HepG2 (cell line): ENCODE measurements around the gene TRIM28. TPM values are rescaled to one million over a fixed set of nuclear protein-coding genes. Genes with fewer than 3 reads are reported as not detected.

Source experiments
- ARID4A ChIP-seq: sonication (generic); formaldehyde crosslinking; IDR thresholded peaks from 2 replicates; pipeline ENCODE4 v1.5.0; 2020; ENCODE audit warnings: mild to moderate bottlenecking, missing genetic modification reagents, borderline replicate concordance
- BORCS8-MEF2B ChIP-seq: sonication (generic); formaldehyde crosslinking; IDR thresholded peaks from 2 replicates; pipeline ENCODE4 v1.8.0; 2022; ENCODE audit warnings: mild to moderate bottlenecking, missing genetic modification reagents
- CHD2 ChIP-seq: IDR thresholded peaks from 2 replicates; pipeline ENCODE4 v1.6.1; 2011; ENCODE audit warnings: low read depth, low read length, improper control_type of control experiment
- ETV5 ChIP-seq: IDR thresholded peaks from 2 replicates; pipeline ENCODE4 v1.6.1; 2018; ENCODE audit warnings: missing biosample characterization, missing genetic modification reagents, inconsistent platforms, borderline replicate concordance
- FOXC1 ChIP-seq: sonication (generic); formaldehyde crosslinking; IDR thresholded peaks from 2 replicates; pipeline ENCODE4 v1.8.0; 2022; ENCODE audit warnings: mild to moderate bottlenecking, missing genetic modification reagents, borderline replicate concordance
- KLF15 ChIP-seq: sonication (generic); formaldehyde crosslinking; IDR thresholded peaks from 2 replicates; pipeline ENCODE4 v1.8.1; 2023; ENCODE audit warnings: borderline replicate concordance, mild to moderate bottlenecking, inconsistent platforms, missing genetic modification reagents, mixed read lengths
- MEIS1 ChIP-seq: sonication (generic); formaldehyde crosslinking; IDR thresholded peaks from 2 replicates; pipeline ENCODE4 v1.9.0; 2021; ENCODE audit warnings: mild to moderate bottlenecking, missing genetic modification reagents, moderate library complexity, borderline replicate concordance
- RELA ChIP-seq: sonication (generic); formaldehyde crosslinking; IDR thresholded peaks from 2 replicates; pipeline ENCODE4 v1.4.0; 2020; ENCODE audit warnings: missing genetic modification reagents
- SMAD3 ChIP-seq: sonication (generic); formaldehyde crosslinking; IDR thresholded peaks from 2 replicates; pipeline ENCODE4 v1.4.0; 2020; ENCODE audit warnings: missing genetic modification reagents
- TBL1XR1 ChIP-seq: fragments of 150-350 bp; IDR thresholded peaks from 2 replicates; pipeline ENCODE4 v1.6.1; 2014; ENCODE audit warnings: borderline replicate concordance, low read length; ENCODE audit not compliant: partially characterized antibody
- TBX2 ChIP-seq: sonication (generic); formaldehyde crosslinking; IDR thresholded peaks from 2 replicates; pipeline ENCODE4 v1.5.0; 2020; ENCODE audit warnings: missing genetic modification reagents, mild to moderate bottlenecking, borderline replicate concordance
- ZBTB14 ChIP-seq: sonication (generic); formaldehyde crosslinking; IDR thresholded peaks from 2 replicates; pipeline ENCODE4 v1.4.0; 2020; ENCODE audit warnings: missing genetic modification reagents
- ZFP82 ChIP-seq: sonication (generic); formaldehyde crosslinking; IDR thresholded peaks from 2 replicates; pipeline ENCODE4 v1.5.1; 2020; ENCODE audit warnings: mild to moderate bottlenecking, missing genetic modification reagents, borderline replicate concordance
- ZNF609 ChIP-seq: sonication (generic); formaldehyde crosslinking; IDR thresholded peaks from 2 replicates; pipeline ENCODE4 v1.4.0; 2020; ENCODE audit warnings: mild to moderate bottlenecking, missing genetic modification reagents, borderline replicate concordance
- polyA plus RNA-seq, 8 experiments: library from polyadenylated mRNA; depleted of rRNA in 3 of 8; stranded (reverse) in 7 of 8; unstranded in 1 of 8; fragments of >200 nt; fragmentation: Illumina TruSeq in 4 of 8; extraction: Trizol in 4 of 8; gene quantifications; 2 replicates each; pipeline versions ENCODE4 v1.2.1 to v1.2.3, GENCODE V29; 2011 to 2016; ENCODE audit warnings: low read depth in 4 of 8, missing spikeins in 1 of 8, mixed read lengths in 1 of 8; ENCODE audit not compliant: insufficient read depth in 1 of 8
- total RNA-seq, 5 experiments: library from RNA; depleted of rRNA; stranded (reverse); fragments of >200 nt; fragmentation: Illumina TruSeq; extraction: Trizol; gene quantifications; 2 replicates each; pipeline ENCODE4 v1.2.3, GENCODE V29; 2016; ENCODE audit warnings: low read depth in 1 of 5
- TF ChIP-seq, protein P1 (sequence below): IDR thresholded peaks from 2 replicates; pipeline ENCODE4 v1.6.1; 2018; ENCODE audit warnings: missing genetic modification reagents, mild to moderate bottlenecking, missing compliant biosample characterization

Gene TRIM28
- total and polyA plus RNA-seq, 2 of the 13 experiments (the other 11 are each of a cell fraction or from before 2014, with no cell fraction given), result 361 to 439 TPM

DNA sequence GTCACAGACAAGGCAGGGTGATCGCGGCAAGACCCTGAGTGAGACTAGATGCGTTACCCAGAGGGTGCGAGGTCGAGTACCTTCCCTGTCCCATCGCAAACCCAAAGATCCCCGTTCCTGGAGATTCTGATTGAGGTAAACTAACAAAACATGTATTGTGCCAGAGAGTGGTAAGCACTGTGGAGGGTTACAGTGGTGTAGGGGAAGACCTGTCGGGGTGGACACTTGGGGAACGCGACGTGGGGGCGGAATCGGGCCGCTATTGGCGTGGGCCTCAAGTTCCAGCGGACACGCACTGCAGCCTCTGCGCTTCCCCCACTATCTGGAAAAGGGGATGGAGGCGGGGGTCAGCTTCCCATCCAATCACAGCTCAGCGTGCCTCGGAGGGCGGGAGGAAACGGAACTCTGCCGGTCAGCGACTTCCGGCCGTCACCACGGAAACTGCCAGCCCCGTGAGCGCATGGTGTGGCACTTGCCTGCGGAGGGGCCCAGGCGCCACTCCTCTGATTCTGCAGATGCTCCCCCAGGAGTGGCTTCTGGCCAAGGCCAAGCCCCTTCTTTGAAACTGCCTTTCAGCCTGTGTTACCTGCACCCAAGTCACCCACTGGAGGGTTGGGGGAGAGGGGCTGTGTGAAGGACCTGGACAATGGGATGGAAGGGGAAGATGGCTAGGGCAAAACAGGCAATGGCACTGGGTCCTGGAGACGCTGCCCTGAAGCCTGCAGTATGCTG lies 15.6 kb downstream of the TRIM28 start (continued):
- peak; percentile 91 for TF ChIP-seq ARID4A (CRISPR knock-in tag)
- TF ChIP-seq CHD2, result 0 out of 2 replicates have a peak, but pooled peaks have one; percentile 44
- no peak for TF ChIP-seq RELA (CRISPR knock-in tag)
- peak; percentile 75; the same call in 1 of the 2 replicates for TF ChIP-seq BORCS8-MEF2B (CRISPR knock-in tag)
- peak; percentile 75; the same call in 1 of the 2 replicates for TF ChIP-seq SMAD3 (CRISPR knock-in tag)
- peak; percentile 76 for TF ChIP-seq ZNF609
- no peak for TF ChIP-seq TBL1XR1
- peak; percentile 70; the same call in 1 of the 2 replicates for TF ChIP-seq TBX2 (CRISPR knock-in tag)
- no peak for TF ChIP-seq ZBTB14 (CRISPR knock-in tag)
- peak; percentile 82 for TF ChIP-seq ETV5 (CRISPR knock-in tag)
- 0 out of 2 replicates have a peak, but pooled peaks have one; percentile 65 for TF ChIP-seq MEIS1 (CRISPR knock-in tag)
- TF ChIP-seq, protein P1, sequence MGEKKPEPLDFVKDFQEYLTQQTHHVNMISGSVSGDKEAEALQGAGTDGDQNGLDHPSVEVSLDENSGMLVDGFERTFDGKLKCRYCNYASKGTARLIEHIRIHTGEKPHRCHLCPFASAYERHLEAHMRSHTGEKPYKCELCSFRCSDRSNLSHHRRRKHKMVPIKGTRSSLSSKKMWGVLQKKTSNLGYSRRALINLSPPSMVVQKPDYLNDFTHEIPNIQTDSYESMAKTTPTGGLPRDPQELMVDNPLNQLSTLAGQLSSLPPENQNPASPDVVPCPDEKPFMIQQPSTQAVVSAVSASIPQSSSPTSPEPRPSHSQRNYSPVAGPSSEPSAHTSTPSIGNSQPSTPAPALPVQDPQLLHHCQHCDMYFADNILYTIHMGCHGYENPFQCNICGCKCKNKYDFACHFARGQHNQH (CRISPR knock-in tag), result peak; percentile 42; the same call in 1 of the 2 replicates
- TF ChIP-seq ZFP82 (CRISPR knock-in tag), result peak; percentile 86; the same call in 1 of the 2 replicates
- TF ChIP-seq KLF15 (CRISPR knock-in tag), result 0 out of 2 replicates have a peak, but pooled peaks have one; percentile 18
- peak; percentile 28; the same call in 1 of the 2 replicates for TF ChIP-seq FOXC1 (CRISPR knock-in tag)
